ENCODE data around the gene ARNT2.

Gene ARNT2

GRCh38 chr15:80442728-80443403, 38.7 kb downstream of the ARNT2 start:
- TF ChIP-seq ZNF70 (CRISPR knock-in tag; IDR thresholded peaks at IDR 0.05) (no peak), PATZ1 (CRISPR knock-in tag; IDR thresholded peaks at IDR 0.05; ENCODE audit: borderline replicate concordance) (no peak), ZC3H10 (CRISPR knock-in tag; IDR thresholded peaks at IDR 0.05) (no peak), POU6F1 (CRISPR knock-in tag; IDR thresholded peaks at IDR 0.05; ENCODE audit: borderline replicate concordance, low read depth) (no peak), CSRNP3 (CRISPR knock-in tag; IDR thresholded peaks at IDR 0.05) (no peak), ISL1 (CRISPR knock-in tag; IDR thresholded peaks at IDR 0.05) (no peak), GLIS3 (CRISPR knock-in tag; IDR thresholded peaks at IDR 0.05) (no peak), SNAI2 (CRISPR knock-in tag; IDR thresholded peaks at IDR 0.05) (no peak), PPARA (CRISPR knock-in tag; IDR thresholded peaks at IDR 0.05; ENCODE audit: borderline replicate concordance) (no peak)
- no peak for ATAC-seq

- ATAC-seq = no peak
- TF ChIP-seq ARNTL (CRISPR knock-in tag; IDR thresholded peaks at IDR 0.05; ENCODE audit: borderline replicate concordance, low read depth) (no peak), CSDC2 (CRISPR knock-in tag; IDR thresholded peaks at IDR 0.05) (no peak), BACH2 (CRISPR knock-in tag; IDR thresholded peaks at IDR 0.05; ENCODE audit: borderline replicate concordance) (no peak), PATZ1 (CRISPR knock-in tag; IDR thresholded peaks at IDR 0.05; ENCODE audit: borderline replicate concordance) (no peak), ZFP30 (CRISPR knock-in tag; IDR thresholded peaks at IDR 0.05) (no peak), GLIS3 (CRISPR knock-in tag; IDR thresholded peaks at IDR 0.05) (no peak), CSRNP3 (CRISPR knock-in tag; IDR thresholded peaks at IDR 0.05) (no peak), ESRRG (CRISPR knock-in tag; IDR thresholded peaks at IDR 0.05) (no peak), ZNF8 (CRISPR knock-in tag; IDR thresholded peaks at IDR 0.05) (no peak), TSHZ2 (CRISPR knock-in tag; IDR thresholded peaks at IDR 0.05) (no peak), PPARA (CRISPR knock-in tag; IDR thresholded peaks at IDR 0.05; ENCODE audit: borderline replicate concordance) (no peak), TCF4 (CRISPR knock-in tag; IDR thresholded peaks at IDR 0.05; ENCODE audit: borderline replicate concordance) (no peak), ZNF70 (CRISPR knock-in tag; IDR thresholded peaks at IDR 0.05) (no peak), OSR1 (CRISPR knock-in tag; IDR thresholded peaks at IDR 0.05) (no peak)
Observed at GRCh38 chr15:80444680-80445251, 40.6 kb downstream of the ARNT2 start.
